Measurements from ENCODE around the gene AMBRA1. TPM values are rescaled to one million over a fixed set of nuclear protein-coding genes. Genes with fewer than 3 reads are reported as not detected.

Gene AMBRA1
- total and polyA plus RNA-seq, 2 of the 8 experiments (the other 6 are each of a cell fraction or from before 2014, with no cell fraction given), result 14.2 to 37.4 TPM

GRCh38 chr11:46383404-46383758 lies 210.4 kb downstream of the AMBRA1 start:
- Histone ChIP-seq H2BK15ac (ENCODE audit: low read length) (no peak overlapping the region), H2BK20ac (ENCODE audit: low read length) (no peak overlapping the region), H2AFZ (ENCODE audit: low read length) (no peak overlapping the region), H4K8ac (ENCODE audit: extremely low read depth, insufficient read depth, low read length) (no peak overlapping the region), H3K4ac (replicated peaks; ENCODE audit: insufficient read length, low read depth, low read length) (no peak overlapping the region), H3K27me3 (replicated peaks in 1 of 4; ENCODE audit: control insufficient read depth in 3 of 4, extremely low read depth in 1 of 4, insufficient read depth in 3 of 4, low read length in 3 of 4) (peaks cover 0 to 13% (median 7%) of the 10 kb centered on the region in 4 experiments; a peak in 5 of 7 replicates), H3K4me1 (replicated peaks in 1 of 4; ENCODE audit: control insufficient read depth in 3 of 4, insufficient read depth in 4 of 4, low read length in 3 of 4) (peaks cover under 1 to 22% (median 13%) of the 10 kb centered on the region in 4 experiments), H4K91ac (replicated peaks; ENCODE audit: insufficient read length, low read length) (no peak overlapping the region), H3K9ac (replicated peaks in 1 of 4; ENCODE audit: extremely low read depth in 1 of 4, low read depth in 3 of 4, low read length in 3 of 4) (no peak overlapping the region), H3K14ac (ENCODE audit: insufficient read length) (no peak overlapping the region), H2BK120ac (replicated peaks; ENCODE audit: low read depth, low read length) (no peak overlapping the region), H3K79me1 (ENCODE audit: low read depth, low read length) (no peaks in the 10 kb centered on the region), H3K23ac (ENCODE audit: insufficient read length) (no peak overlapping the region), H4K5ac (ENCODE audit: insufficient read length, low read depth, low read length) (no peak overlapping the region), H2BK12ac (ENCODE audit: low read depth, low read length) (no peak overlapping the region), H3K4me2 (ENCODE audit: insufficient read depth in 1 of 2, low read depth in 2 of 2, low read length in 2 of 2) (peak overlapping the region in 1 of 2 experiments; percentile 69; a peak in 1 of 4 replicates), H3K27ac (ENCODE audit: low read depth, low read length) (no peak overlapping the region), H3K79me2 (ENCODE audit: control insufficient read depth in 1 of 2, insufficient read depth in 2 of 2, low read length in 2 of 2) (no peaks in the 10 kb centered on the region; a peak in 1 of 4 replicates), H3K23me2 (ENCODE audit: low read depth, low read length) (peaks cover 9% of the 10 kb centered on the region; the same call in 1 of the 2 replicates), H2BK5ac (ENCODE audit: low read depth, low read length) (no peak overlapping the region), H4K20me1 (replicated peaks in 1 of 2; ENCODE audit: control insufficient read depth in 1 of 2, insufficient read depth in 2 of 2, low read length in 2 of 2) (peaks cover 7 to 21% of the 10 kb centered on the region in 2 experiments), H3K4me3 (ENCODE audit: extremely low read depth in 1 of 4, insufficient read depth in 2 of 4, low read depth in 3 of 4, low read length in 4 of 4) (no peak overlapping the region; a peak in 1 of 8 replicates), H3K9me3 (ENCODE audit: insufficient read depth in 2 of 2, low read depth in 1 of 2, low read length in 1 of 2) (no peaks in the 10 kb centered on the region), H3K36me3 (ENCODE audit: control insufficient read depth in 2 of 4, insufficient read depth in 4 of 4, low read length in 3 of 4) (peaks cover 0 to 4% (median 0%) of the 10 kb centered on the region in 4 experiments; a peak in 2 of 8 replicates), H2AK5ac (ENCODE audit: low read depth, low read length) (no peak overlapping the region), H3K18ac (ENCODE audit: extremely low read depth, low read length) (no peak overlapping the region; the same call in 1 of the 2 replicates), H3K56ac (replicated peaks; ENCODE audit: insufficient read length, low read depth, low read length) (no peak overlapping the region)
- POLR2A ChIA-PET (ENCODE audit: partially characterized antibody), result interaction anchor here (0.9 to 2.4 kb wide), 11 partner anchors 9 to 151 kb away, joined by 3 to 17 read pairs (median 4); partner anchors contain the start of genes CHRM4 and DGKZ
- FAIRE-seq, result no peak
- no peak for TF ChIP-seq RFX5 (IDR thresholded peaks at IDR 0.05; ENCODE audit: borderline replicate concordance, low read depth, low read length)
- no peak for TF ChIP-seq CHD1 (IDR thresholded peaks at IDR 0.05; ENCODE audit: low read depth, low read length)
- TF ChIP-seq SAP30 (IDR thresholded peaks at IDR 0.05; ENCODE audit: insufficient read depth, insufficient replicate concordance, low read length), result no peak
- TF ChIP-seq FOSL1 (IDR thresholded peaks at IDR 0.05; ENCODE audit: insufficient read depth, low read depth, low read length), result no peak
- TF ChIP-seq TAF1 (IDR thresholded peaks at IDR 0.05; ENCODE audit: low read depth, low read length), result no peak
- no peak for TF ChIP-seq GABPA (IDR thresholded peaks at IDR 0.05; ENCODE audit: borderline replicate concordance, insufficient read depth, low read length)
- TF ChIP-seq NRF1 (IDR thresholded peaks at IDR 0.05; ENCODE audit: low read depth, low read length), result no peak
- no peak for TF ChIP-seq KDM1A (IDR thresholded peaks at IDR 0.05; ENCODE audit: borderline replicate concordance, low read length)
- DNase-seq (ENCODE audit: low read depth in 1 of 2, low spot score in 2 of 2), result no peak
- CTCF ChIA-PET (ENCODE audit: partially characterized antibody), result interaction anchor here (0.6 to 2.8 kb wide), 53 partner anchors 9 to 838 kb away, joined by 3 to 21 read pairs (median 4); partner anchors contain the start of genes CHRM4, CREB3L1 and F2
- WGBS, 2 experiments (ENCODE audit: extremely low coverage in 1 of 2, insufficient coverage in 1 of 2, insufficient read length in 1 of 2, insufficient replicate concordance in 2 of 2, low coverage in 1 of 2, low lambda C conversion rate in 2 of 2, missing lambda C conversion rate in 1 of 2), result 82% methylated on average over 7 of the region's 7 CpGs; no CpG with 5 or more reads in 1 of the 2 experiments

Data from H1 (cell line).